ENCODE data around the gene RTN4RL2.

DNA sequence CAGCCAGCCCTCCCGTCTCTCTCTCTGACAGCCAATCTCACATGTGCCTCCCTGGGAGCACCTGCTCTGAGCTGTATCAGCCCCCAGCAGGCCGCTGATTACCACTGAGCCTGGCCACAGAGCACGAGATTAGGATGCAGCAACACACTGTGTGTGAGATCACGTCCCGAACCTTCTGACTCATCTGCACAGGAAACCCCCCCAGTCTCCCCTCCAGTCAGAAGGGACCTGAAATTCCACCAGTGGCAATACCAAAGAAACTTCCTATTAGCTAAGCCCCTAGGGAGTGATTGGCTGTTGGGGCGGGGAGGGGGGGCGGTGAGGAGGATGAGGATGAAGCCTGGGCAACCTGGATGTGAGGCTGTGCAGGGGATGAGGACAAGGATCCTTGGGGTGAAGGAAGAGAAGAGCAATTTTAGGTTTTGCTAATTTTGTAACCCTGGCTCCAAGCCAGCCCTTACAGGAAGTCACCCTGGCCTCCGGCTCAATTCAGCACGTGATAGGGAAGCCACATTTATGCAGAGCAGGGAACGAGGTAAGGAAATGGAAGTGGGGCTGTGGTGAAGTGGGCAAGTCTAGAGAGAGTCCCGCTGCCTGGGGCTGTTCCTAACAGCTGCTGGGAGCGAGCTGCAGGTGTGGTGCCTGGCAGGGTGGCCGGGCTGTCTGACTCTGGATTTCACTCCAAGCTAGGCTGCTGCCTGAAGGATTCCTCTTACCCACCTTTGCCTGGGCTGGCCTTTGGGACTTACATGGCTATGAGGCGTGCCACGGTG lies 35.4 kb upstream of the RTN4RL2 start:
- TF ChIP-seq POLR2A (IDR thresholded peaks at IDR 0.05) = no peak
- TF ChIP-seq, protein P1, sequence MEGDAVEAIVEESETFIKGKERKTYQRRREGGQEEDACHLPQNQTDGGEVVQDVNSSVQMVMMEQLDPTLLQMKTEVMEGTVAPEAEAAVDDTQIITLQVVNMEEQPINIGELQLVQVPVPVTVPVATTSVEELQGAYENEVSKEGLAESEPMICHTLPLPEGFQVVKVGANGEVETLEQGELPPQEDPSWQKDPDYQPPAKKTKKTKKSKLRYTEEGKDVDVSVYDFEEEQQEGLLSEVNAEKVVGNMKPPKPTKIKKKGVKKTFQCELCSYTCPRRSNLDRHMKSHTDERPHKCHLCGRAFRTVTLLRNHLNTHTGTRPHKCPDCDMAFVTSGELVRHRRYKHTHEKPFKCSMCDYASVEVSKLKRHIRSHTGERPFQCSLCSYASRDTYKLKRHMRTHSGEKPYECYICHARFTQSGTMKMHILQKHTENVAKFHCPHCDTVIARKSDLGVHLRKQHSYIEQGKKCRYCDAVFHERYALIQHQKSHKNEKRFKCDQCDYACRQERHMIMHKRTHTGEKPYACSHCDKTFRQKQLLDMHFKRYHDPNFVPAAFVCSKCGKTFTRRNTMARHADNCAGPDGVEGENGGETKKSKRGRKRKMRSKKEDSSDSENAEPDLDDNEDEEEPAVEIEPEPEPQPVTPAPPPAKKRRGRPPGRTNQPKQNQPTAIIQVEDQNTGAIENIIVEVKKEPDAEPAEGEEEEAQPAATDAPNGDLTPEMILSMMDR (IDR thresholded peaks at IDR 0.05) = no peak
